ENCODE measurements around the gene LRRC27. TPM values are rescaled to one million over a fixed set of nuclear protein-coding genes. Genes with fewer than 3 reads are reported as not detected.
"Not testable (repeated sequence)": the region's sequence is repeated elsewhere in the genome, so short reads cannot be mapped to it uniquely, and the experiment has no call there.

Gene LRRC27
- total RNA-seq, 1 experiment from 2014 or later: 5.6 TPM

DNA sequence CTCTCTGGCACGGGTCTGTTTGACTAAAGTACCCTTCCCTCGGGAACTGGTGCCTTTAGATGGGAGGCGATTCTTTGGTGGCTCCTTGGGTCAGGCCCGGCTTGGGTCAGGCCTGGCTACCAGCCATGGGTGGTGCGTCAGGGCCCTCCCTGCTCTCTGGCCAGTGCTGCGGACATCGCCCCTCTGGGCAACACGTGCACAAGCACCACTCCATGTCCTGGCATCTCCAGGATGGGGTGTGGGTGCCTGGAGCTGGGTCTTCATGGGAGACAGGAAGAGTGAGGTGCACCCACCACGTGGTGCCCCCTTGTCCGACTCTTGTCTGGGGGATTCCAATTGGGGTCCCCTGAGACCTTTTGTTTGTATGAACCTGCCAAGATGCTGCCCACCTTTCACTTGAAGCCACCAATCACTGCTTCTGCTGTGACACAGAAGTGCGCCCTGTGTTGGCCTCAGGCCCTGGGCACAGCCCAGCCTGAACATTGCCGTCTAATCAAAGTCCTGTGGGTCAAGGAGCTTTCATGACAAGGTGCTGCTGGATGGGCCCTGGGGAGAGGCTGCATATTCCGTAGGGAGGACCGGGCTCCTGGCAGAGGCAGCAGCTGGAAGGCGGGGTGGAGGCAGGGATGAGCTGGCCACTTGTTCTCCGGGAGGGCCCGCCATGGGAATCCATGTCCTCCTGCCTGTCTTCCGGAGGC is 53.9 kb downstream of the LRRC27 start:
- Histone ChIP-seq H3K4me2 (ENCODE audit: low read length) (no peak overlapping the region), H4K20me1 (ENCODE audit: low read length) (no peaks in the 10 kb centered on the region), H3K36me3 (ENCODE audit: low read depth, low read length) (no peaks in the 10 kb centered on the region), H3K27me3 (ENCODE audit: low read length) (no peaks in the 10 kb centered on the region), H2AFZ (ENCODE audit: low read length) (no peak overlapping the region), H3K4me3 (ENCODE audit: low read length) (no peak overlapping the region), H3K4me1 (ENCODE audit: insufficient read depth, low read length) (no peaks in the 10 kb centered on the region), H3K9ac (ENCODE audit: low read length) (no peak overlapping the region), H3K27ac (ENCODE audit: low read length) (no peak overlapping the region), H3K9me2 (replicated peaks; ENCODE audit: low read length) (no peaks in the 10 kb centered on the region), H3F3A (ENCODE audit: low read length, unreplicated experiment) (no peaks in the 10 kb centered on the region), H3K79me2 (ENCODE audit: low read length) (no peaks in the 10 kb centered on the region), H3K9me3 (ENCODE audit: low read length) (no peaks in the 10 kb centered on the region)
- ChIA-PET CTCF (interaction anchor here (0.6 kb wide), 1 partner anchor 344 kb away, joined by 3 read pairs; no protein-coding TSS in a partner anchor), POLR2A (ENCODE audit: unreplicated experiment) (no interaction called here)
- intact Hi-C loops (cut with micrococcal nuclease): no loop called here
- DNase-seq: no peak
- ATAC-seq: no peak
- no peak for TF ChIP-seq EZH2 (IDR thresholded peaks at IDR 0.05; ENCODE audit: low read length, unreplicated experiment)
- TF ChIP-seq CTCF (conservative IDR thresholded peaks at IDR 0.05; ENCODE audit: low read depth, low read length): no peak
- TF ChIP-seq EZH2phosphoT487 (IDR thresholded peaks at IDR 0.05; ENCODE audit: borderline replicate concordance, low read length): no peak
- no TSS peak for BruUV-seq (replicated peaks)

DNA sequence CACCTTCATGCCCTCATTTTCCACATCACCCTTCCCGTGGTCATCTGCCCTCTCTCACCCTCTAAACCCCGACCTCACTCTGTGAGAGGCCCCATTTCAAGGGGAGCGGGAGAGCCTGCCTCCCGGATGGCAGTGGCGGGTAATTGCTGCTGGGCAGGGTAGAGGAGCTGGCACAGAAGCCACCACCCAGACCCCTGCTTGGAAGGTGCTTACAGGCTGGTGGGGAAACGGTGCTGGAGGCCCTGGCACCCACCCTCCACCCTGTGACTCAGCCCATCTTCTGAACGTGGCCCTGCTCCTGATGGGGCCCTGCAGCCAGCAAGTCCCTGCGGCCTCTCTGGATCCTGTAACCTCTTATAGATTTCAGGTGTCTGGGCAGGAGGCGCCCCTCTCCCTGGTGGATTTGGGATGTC is 54.4 kb downstream of the LRRC27 start:
- Histone ChIP-seq H3F3A (ENCODE audit: low read length, unreplicated experiment) (no peaks in the 10 kb centered on the region), H4K20me1 (ENCODE audit: low read length) (no peaks in the 10 kb centered on the region), H3K4me2 (ENCODE audit: low read length) (no peak overlapping the region), H3K9me2 (replicated peaks; ENCODE audit: low read length) (no peaks in the 10 kb centered on the region), H3K4me3 (ENCODE audit: low read length) (no peak overlapping the region), H3K27ac (ENCODE audit: low read length) (no peak overlapping the region), H3K4me1 (ENCODE audit: insufficient read depth, low read length) (no peaks in the 10 kb centered on the region), H3K9ac (ENCODE audit: low read length) (no peak overlapping the region), H2AFZ (ENCODE audit: low read length) (no peak overlapping the region), H3K27me3 (ENCODE audit: low read length) (no peaks in the 10 kb centered on the region), H3K9me3 (ENCODE audit: low read length) (no peaks in the 10 kb centered on the region), H3K79me2 (ENCODE audit: low read length) (no peaks in the 10 kb centered on the region), H3K36me3 (ENCODE audit: low read depth, low read length) (no peaks in the 10 kb centered on the region)
- ATAC-seq (no peak), DNase-seq (no peak)
- no peak for TF ChIP-seq CTCF (conservative IDR thresholded peaks at IDR 0.05; ENCODE audit: low read depth, low read length)
- TF ChIP-seq EZH2 (IDR thresholded peaks at IDR 0.05; ENCODE audit: low read length, unreplicated experiment): no peak
- ChIA-PET POLR2A (ENCODE audit: unreplicated experiment) (no interaction called here), CTCF (no interaction called here)
- BruUV-seq (replicated peaks): no TSS peak
- intact Hi-C loops (cut with micrococcal nuclease): no loop called here

DNA sequence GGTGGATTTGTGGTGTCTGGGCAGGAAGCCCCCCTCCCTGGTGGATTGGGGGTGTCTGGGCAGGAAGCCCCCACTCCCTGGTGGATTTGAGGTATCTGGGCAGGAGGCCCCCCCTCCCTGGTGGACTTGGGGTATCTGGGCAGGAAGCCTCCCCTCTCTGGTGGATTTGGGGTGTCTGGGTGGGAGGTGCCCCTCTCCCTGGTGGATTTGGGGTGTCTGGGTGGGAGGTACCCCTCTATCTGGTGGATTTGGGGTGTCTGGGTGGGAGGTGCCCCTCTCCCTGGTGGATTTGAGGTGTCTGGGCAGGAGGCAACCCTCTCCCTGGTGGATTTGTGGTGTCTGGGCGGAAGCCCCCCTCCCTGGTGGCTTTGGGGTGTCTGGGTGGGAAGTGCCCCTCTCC is 54.9 kb downstream of the LRRC27 start:
- POLR2A ChIA-PET (ENCODE audit: unreplicated experiment); DNase-seq; H3K4me1 ChIP-seq (ENCODE audit: insufficient read depth, low read length); H2AFZ ChIP-seq (ENCODE audit: low read length); H3K4me2 ChIP-seq (ENCODE audit: low read length); CTCF ChIA-PET; H3K9me3 ChIP-seq (ENCODE audit: low read length); H3K9ac ChIP-seq (ENCODE audit: low read length); H3K79me2 ChIP-seq (ENCODE audit: low read length); H3K27ac ChIP-seq (ENCODE audit: low read length); ATAC-seq; BruUV-seq (replicated peaks); H4K20me1 ChIP-seq (ENCODE audit: low read length); H3K9me2 ChIP-seq (replicated peaks; ENCODE audit: low read length); H3F3A ChIP-seq (ENCODE audit: low read length, unreplicated experiment); intact Hi-C loops (cut with micrococcal nuclease); H3K36me3 ChIP-seq (ENCODE audit: low read depth, low read length); H3K4me3 ChIP-seq (ENCODE audit: low read length); H3K27me3 ChIP-seq (ENCODE audit: low read length): not testable (repeated sequence)
